CD4-positive, alpha-beta T cell treated with Interferon alpha-2 for 1 hour (primary cell): Measurements from ENCODE around the gene AK9.
A peak's percentile ranks its signal among the peaks of the same experiment; 100 is the strongest.
"Not testable (repeated sequence)": the region's sequence is repeated elsewhere in the genome, so short reads cannot be mapped to it uniquely, and the experiment has no call there.

Experiments
- DNase-seq, 2 donors: peaks; one replicate each; pipeline ENCODE4 v3.0.0-alpha.2; 2020 to 2022

The AK9 gene

GRCh38 chr6:109690737-109691621 lies at the start of gene AK9, which contains the start of gene FIG4:
Gene AK9 (minus strand): TSS chr6:109691202. CDS start chr6:109675745, 15,457 bp downstream.
Gene FIG4 (plus strand): TSS chr6:109691296. CDS start chr6:109691436, 140 bp downstream.
- peak; percentile 88 to 91 for DNase-seq

GRCh38 chr6:109740787-109741186 lies 49.8 kb upstream of the AK9 start:
- DNase-seq, result peak in 1 of 2 donors; percentile 3

DNA sequence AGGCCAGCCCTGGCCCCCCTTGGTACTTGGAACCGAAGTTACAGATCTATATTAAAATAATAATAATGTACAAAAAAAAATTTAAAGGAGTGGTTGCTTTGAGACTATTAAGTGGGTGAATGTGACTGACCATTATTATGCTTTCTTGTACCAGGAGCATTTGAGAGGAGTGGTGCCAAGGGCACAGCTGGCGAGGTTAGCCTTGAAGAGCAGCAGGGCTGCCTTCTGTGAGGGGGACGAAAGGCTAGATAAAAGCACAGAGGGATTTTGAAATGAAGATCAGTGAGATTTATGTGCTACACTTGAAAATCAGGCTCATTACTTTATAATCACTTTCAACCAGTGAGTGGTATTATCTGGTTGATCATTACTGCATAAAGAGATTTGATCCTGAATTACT lies 48.7 kb upstream of the AK9 start:
- DNase-seq, result no peak

GRCh38 chr6:109738667-109739066 lies 47.7 kb upstream of the AK9 start:
- DNase-seq, result no peak

DNA sequence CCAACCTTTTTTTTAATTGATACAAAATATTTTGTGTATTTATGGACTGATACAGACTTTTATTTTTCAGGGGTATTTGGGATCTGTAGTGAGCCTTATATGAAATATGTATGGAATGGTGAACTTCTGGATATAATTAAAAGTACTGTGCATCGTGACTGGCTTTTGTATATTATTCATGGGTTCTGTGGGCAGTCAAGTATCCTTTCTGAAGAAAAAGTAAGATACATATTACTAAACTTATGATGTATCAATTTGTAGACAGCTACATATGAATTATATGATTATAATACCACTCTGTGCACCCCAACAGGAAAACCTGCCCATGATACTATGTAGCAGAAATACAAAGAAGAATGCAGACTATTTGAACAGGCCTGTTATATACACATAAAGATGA lies 47.3 kb upstream of the AK9 start:
- no peak for DNase-seq

- no peak for DNase-seq
These were observed 45.4 kb upstream of the AK9 start for GRCh38 chr6:109736273-109737025.

- not testable (repeated sequence) for DNase-seq
These were observed 34.2 kb upstream of the AK9 start for GRCh38 chr6:109725250-109725649.

DNA sequence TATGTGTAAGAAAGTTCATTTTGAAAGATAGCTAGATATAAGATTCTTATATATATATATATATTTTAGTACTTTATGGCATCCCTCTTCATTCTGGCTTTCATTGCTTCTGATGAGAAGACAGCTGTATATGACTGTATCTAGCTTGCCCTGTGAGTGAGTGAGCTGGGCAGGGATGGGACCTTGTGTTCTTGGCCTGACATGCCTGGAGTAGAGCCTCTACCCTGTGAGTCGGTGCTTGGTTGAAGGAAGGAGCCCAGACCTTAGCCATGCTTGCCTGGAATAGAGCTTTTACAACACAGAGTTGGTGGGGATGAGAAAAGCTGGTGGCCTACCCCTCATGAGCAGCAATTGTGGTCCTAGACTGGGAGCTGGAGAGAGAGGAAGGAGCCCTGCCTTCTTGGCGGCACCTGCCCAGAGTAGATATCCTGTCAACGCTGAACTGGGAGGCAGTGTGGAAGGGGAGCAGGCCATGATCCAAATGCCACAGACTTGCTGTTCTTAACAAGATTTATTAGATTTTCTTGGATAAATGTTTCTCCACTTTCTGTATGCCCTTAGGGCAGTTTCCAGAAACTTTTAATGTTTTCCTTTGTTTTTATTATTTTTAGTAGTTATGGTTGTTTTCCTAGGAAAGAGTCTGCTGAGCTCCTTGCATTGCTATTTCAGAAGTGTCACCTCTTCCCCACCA lies 31.7 kb upstream of the AK9 start:
- DNase-seq, result no peak

DNA sequence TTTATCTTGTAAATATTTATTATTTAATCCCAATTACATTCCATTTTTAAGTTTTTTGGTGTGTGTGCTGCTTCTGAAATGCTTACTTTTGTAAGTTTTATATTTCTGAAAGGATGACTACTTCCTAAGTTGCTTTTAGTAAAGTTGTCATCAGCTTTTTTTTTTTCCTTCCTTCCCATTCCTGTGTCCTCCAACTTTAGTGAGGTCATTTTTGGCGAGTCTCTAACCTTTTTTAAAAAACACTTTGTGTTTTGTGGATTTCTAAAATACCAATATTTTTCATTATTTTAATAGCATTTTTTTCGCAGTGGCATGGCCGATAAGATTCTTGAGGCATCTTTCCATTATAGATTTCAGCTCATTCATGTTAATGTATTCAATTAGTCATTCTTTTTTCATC lies 31.0 kb upstream of the AK9 start:
- no peak for DNase-seq

GRCh38 chr6:109720311-109720710 lies 29.3 kb upstream of the AK9 start:
- no peak for DNase-seq

- DNase-seq, result no peak
These were observed 28.0 kb upstream of the AK9 start for GRCh38 chr6:109718991-109719390.

DNA sequence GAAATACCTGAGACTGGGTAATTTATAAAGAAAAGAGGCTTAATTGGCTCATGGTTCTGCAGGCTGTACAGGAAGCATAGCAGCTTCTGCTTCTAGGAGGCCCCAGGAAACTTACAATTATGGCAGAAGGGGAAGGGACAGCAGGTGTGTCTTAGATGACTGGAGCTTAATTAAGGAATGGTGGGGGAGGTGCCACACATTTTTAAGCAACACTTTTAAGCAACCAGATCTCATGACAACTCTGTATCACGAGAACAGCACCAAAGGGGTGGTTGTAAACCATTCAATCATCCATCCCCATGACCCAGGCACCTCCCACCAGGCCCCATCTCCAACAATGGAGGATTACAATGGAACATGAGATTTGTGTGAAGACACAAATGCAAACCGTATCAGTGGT lies 27.0 kb upstream of the AK9 start:
- no peak for DNase-seq

DNA sequence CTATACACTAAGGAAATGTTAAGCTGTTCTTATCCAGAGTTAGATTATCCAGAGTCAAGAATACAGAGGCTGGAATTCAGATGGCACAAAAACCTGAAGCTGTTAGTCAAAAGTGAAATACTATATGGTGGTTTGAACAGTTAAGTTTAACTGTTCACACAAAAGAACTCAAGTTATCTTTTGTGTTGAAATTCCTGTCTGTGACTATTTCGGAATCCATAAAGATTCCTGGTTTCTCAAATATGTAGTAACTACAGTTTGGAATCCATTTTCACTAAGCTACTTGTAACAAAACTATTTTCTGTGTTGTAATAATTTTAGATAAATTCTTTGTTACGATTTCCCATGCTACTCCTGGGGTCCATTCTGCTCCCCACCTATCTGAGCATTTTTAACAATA lies 24.6 kb upstream of the AK9 start:
- DNase-seq, result no peak

DNA sequence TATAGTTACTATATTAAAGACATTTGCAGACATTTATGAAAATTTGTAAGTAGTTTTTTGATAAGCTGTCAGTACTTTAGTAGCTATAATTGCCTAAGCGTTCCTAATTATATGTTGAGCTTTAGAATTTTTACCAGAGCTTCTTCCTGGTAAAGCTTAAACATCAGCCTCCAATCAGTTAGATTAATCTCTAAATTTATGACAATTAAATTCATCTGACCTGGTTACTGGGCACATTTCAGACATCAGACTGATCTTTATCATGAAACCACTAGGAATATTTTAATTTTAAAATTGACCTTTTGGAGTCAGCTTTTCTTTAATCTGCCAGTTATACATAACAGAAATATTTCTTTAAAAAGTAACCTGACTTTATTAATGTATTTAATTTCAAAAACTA lies 23.6 kb upstream of the AK9 start:
- DNase-seq, result no peak

- DNase-seq, result no peak
These were observed 23.2 kb upstream of the AK9 start for GRCh38 chr6:109714166-109714565.

GRCh38 chr6:109713097-109713496 lies 22.1 kb upstream of the AK9 start:
- DNase-seq, result no peak

DNA sequence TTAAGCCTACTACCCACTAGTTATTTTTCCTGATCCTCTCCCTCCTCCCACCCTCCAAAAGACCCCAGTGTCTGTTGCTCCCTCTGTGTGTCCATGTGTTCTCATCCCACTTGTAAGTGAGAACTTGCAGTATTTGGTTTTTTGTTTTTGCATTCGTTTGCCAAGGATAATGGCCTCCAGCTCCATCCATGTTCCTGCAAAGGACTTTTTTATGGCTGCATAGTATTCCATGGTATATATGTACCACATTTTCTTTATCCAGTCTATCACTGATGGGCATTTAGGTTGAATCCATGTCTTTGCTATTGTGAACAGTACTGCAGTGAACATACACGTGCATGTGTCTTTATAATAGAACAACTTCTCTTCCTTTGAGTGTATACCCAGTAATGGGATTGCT lies 17.1 kb upstream of the AK9 start:
- DNase-seq, result not testable (repeated sequence)

DNA sequence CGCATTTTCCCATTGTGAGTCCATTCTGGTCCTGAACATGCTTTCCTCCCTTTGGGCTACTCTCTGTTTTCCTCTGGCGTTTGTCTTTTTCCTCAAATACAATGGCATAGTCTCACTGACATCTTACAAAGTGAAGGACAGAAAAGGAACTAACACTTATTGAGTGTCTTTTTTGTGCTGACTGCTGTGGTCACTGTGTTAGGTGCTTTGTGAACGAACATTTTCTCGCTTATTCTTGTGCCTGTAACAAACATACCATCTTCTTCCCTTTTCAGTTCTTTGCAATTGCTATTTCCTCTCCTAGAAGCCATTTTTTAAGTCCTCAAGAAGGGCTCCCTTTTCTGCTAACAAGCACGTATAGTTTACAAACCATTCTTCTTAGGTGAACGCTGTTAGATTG lies 15.5 kb upstream of the AK9 start:
- no peak for DNase-seq

DNA sequence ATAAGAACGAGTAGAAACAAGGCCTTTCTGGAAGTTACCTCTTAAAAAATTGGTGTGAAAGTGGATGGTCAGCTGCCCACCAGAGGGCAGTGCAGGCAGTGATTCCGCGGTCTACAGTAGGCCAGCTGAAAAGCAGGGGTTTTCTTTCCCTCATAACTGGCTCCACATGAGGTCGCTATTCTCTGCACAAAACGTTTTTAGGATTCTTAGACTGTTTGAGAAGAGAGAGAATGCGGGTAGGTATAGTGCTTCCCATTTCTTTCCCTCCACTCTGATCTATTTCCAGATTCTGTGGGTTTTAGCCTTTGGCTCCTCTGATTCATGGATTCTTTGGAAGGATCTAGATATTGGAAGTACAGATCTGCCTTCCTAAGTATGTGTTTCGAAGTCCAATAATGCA lies 14.3 kb upstream of the AK9 start:
- DNase-seq, result peak; percentile 82

DNA sequence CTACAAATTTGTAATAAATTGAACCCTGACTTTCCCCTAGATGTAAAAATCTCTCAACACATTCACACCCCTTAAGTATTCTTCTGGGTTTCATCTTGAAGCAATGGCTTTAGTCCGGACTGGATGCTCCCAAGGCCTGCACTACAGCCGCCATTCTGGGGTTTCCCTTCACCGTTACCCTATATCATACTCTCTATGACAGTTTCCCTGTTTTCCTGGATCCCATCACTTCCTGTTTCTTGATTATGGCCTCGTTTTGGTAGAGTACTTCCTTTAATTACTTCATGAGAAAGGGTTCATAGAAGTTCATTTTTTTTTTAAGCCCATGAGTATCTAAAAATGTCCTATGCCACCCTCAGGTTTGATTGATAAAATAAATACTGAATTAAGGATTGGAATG lies 11.8 kb upstream of the AK9 start:
- DNase-seq, result no peak

- DNase-seq, result no peak
These were observed 10.8 kb upstream of the AK9 start for GRCh38 chr6:109701774-109702173.

DNA sequence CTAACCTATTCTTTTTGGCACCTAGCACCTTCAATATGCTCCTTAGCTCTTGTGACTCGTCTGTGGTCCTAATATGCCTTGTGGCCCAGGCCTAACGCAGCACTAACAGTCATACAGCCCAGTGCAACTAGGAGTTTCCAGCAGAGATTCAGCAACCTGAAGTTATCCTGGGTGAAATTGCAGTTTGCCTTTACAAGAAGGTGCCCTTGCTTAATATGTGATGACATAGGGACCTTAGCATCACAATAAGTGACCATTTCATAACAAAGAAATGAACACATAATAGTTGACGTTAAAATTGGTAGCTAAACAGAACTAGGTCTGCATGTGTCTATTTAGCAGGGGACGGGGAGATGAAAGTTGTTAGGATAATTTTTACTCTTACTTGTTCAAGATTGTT lies 10.2 kb upstream of the AK9 start:
- no peak for DNase-seq

GRCh38 chr6:109696355-109696754 lies 5.4 kb upstream of the AK9 start:
- no peak for DNase-seq
